Chondrocyte (in vitro differentiated cells): ENCODE results near the gene ZNF337. TPM values are rescaled to one million over a fixed set of nuclear protein-coding genes. Genes with fewer than 3 reads are reported as not detected.

Experiments
- DNase-seq: peaks from one replicate; pipeline ENCODE4 v3.0.0; 2021; ENCODE audit warnings: mixed read lengths, low spot score
- H3K27ac Mint-ChIP-seq: one replicate; pipeline ENCODE4 v1.8.0; 2021; ENCODE audit warnings: mild to moderate bottlenecking, moderate library complexity, mixed read lengths; ENCODE audit not compliant: unreplicated experiment
- H3K27me3 Mint-ChIP-seq: 2 replicates; pipeline ENCODE4 v1.8.0; 2021; ENCODE audit warnings: low read depth, mixed read lengths
- H3K36me3 Mint-ChIP-seq: 2 replicates; pipeline ENCODE4 v1.8.0; 2021; ENCODE audit warnings: low read depth, mixed read lengths
- H3K4me1 Mint-ChIP-seq: 2 replicates; pipeline ENCODE4 v1.8.0; 2021; ENCODE audit warnings: low read depth, mild to moderate bottlenecking, mixed read lengths
- H3K4me3 Mint-ChIP-seq: one replicate; pipeline ENCODE4 v1.8.0; 2021; ENCODE audit warnings: mild to moderate bottlenecking, moderate library complexity, mixed read lengths; ENCODE audit not compliant: unreplicated experiment
- H3K9me3 Mint-ChIP-seq: 2 replicates; pipeline ENCODE4 v1.8.0; 2021; ENCODE audit warnings: low read depth, mixed read lengths
- total RNA-seq: library from RNA; stranded (reverse); gene quantifications from 3 replicates; pipeline ENCODE4 v1.2.1, GENCODE V29; 2021
- TF ChIP-seq, protein P1 (sequence below): fragments of 200-600 bp; sonication (generic); IDR thresholded peaks from 2 replicates; pipeline ENCODE4 v1.5.0; 2021; ENCODE audit warnings: antibody characterized with exemption, mild to moderate bottlenecking, moderate library complexity

ZNF337 gene
- total RNA-seq, 1 donor from 2014 or later = 11.2 TPM

GRCh38 chr20:25629816-25630499 is 66.7 kb downstream of the ZNF337 start:
- H3K36me3 Mint-ChIP-seq = peaks cover 3% of the 10 kb centered on the region
- no peak overlapping the region for H3K27ac Mint-ChIP-seq
- H3K4me3 Mint-ChIP-seq = no peak overlapping the region
- no peaks in the 10 kb centered on the region for H3K27me3 Mint-ChIP-seq
- TF ChIP-seq, protein P1, sequence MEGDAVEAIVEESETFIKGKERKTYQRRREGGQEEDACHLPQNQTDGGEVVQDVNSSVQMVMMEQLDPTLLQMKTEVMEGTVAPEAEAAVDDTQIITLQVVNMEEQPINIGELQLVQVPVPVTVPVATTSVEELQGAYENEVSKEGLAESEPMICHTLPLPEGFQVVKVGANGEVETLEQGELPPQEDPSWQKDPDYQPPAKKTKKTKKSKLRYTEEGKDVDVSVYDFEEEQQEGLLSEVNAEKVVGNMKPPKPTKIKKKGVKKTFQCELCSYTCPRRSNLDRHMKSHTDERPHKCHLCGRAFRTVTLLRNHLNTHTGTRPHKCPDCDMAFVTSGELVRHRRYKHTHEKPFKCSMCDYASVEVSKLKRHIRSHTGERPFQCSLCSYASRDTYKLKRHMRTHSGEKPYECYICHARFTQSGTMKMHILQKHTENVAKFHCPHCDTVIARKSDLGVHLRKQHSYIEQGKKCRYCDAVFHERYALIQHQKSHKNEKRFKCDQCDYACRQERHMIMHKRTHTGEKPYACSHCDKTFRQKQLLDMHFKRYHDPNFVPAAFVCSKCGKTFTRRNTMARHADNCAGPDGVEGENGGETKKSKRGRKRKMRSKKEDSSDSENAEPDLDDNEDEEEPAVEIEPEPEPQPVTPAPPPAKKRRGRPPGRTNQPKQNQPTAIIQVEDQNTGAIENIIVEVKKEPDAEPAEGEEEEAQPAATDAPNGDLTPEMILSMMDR = no peak
- H3K9me3 Mint-ChIP-seq = no peaks in the 10 kb centered on the region
- DNase-seq = no peak
- H3K4me1 Mint-ChIP-seq = no peaks in the 10 kb centered on the region

- H3K4me3 Mint-ChIP-seq = no peak overlapping the region
- peaks cover 19% of the 10 kb centered on the region for H3K4me1 Mint-ChIP-seq
These were observed 69.9 kb downstream of the ZNF337 start for GRCh38 chr20:25626779-25627178.

DNA sequence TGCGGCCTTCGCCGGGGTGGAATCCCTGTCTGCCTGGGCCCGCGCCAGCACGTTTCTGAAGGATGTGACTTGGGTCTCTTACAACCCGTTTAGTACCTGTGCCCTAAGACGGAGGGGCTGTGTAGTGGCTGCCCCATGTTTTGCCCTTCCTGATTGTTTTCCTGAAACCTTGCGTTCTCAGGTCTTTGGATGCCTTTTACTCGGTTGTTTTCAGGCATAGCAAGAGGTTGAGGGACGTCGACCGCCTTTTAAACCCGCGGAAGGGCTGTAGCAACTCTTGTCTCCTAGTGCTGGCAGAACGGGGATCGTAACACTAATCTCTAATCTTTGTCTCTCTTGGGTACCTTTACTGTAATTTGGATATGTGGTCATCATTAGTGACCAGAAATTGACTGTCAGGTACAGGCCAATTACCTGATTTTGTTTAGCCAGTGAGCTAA is 72.1 kb downstream of the ZNF337 start:
- no peak for DNase-seq
- Mint-ChIP-seq H3K9me3 (no peaks in the 10 kb centered on the region), H3K4me1 (peaks cover 19% of the 10 kb centered on the region)

More at GRCh38 chr20:25626779-25627178, 69.9 kb downstream of the ZNF337 start:
- no peaks in the 10 kb centered on the region for H3K9me3 Mint-ChIP-seq
- TF ChIP-seq, protein P1 = no peak
- no peak for DNase-seq
- no peak overlapping the region for H3K27ac Mint-ChIP-seq
- H3K36me3 Mint-ChIP-seq = peaks cover 1% of the 10 kb centered on the region
- H3K27me3 Mint-ChIP-seq = no peaks in the 10 kb centered on the region

More for the DNA sequence above, 72.1 kb downstream of the ZNF337 start:
- TF ChIP-seq, protein P1 = no peak
- Mint-ChIP-seq H3K36me3 (peaks cover 1% of the 10 kb centered on the region), H3K27me3 (no peaks in the 10 kb centered on the region), H3K27ac (peak overlapping the region; percentile 98), H3K4me3 (peak overlapping the region; percentile 84)

Other genes with a start within 250 kb of the ZNF337 start
- gene NINL, start 111.3 kb downstream of the ZNF337 start, total RNA-seq = 10.6 to 12.3 TPM (median 10.7 TPM) in 3 replicates
- gene NANP, start 72.8 kb downstream of the ZNF337 start, total RNA-seq = 6.8 to 7.8 TPM (median 7.6 TPM) in 3 replicates